K562 (cell line): Measurements from ENCODE around the gene HEMGN. TPM values are rescaled to one million over a fixed set of nuclear protein-coding genes. Genes with fewer than 3 reads are reported as not detected.

Experiments
- CREM ChIP-seq: IDR thresholded peaks from 2 replicates; pipeline ENCODE4 v1.6.1; 2014; ENCODE audit warnings: antibody characterized with exemption, low read depth
- CTBP1 ChIP-seq: fragments of 450-650 bp; IDR thresholded peaks from 2 replicates; pipeline ENCODE4 v1.6.1; 2016; ENCODE audit warnings: borderline replicate concordance
- CTCF ChIP-seq, 3 experiments: IDR thresholded peaks in 2 of 3; conservative IDR thresholded peaks in 1 of 3; 2 replicates each; pipeline ENCODE4 v1.5.1; 2011 to 2012; ENCODE audit warnings: low read length in 3 of 3, mild to moderate bottlenecking in 3 of 3, control low read depth in 2 of 3, improper control_type of control experiment in 1 of 3, inconsistent platforms in 1 of 3, low read depth in 1 of 3, mixed read lengths in 1 of 3, moderate library complexity in 1 of 3; ENCODE audit not compliant: insufficient read depth in 2 of 3
- DPF2 ChIP-seq: fragments of 450-650 bp; IDR thresholded peaks from 2 replicates; pipeline ENCODE4 v1.6.1; 2016
- FOXA1 ChIP-seq: fragments of 450-650 bp; IDR thresholded peaks from 2 replicates; pipeline ENCODE4 v1.6.1; 2016; ENCODE audit warnings: mild to moderate bottlenecking, borderline replicate concordance
- LCOR ChIP-seq: sonication (generic); formaldehyde crosslinking; IDR thresholded peaks from 2 replicates; pipeline ENCODE4 v1.8.0; 2022; ENCODE audit warnings: mild to moderate bottlenecking, missing genetic modification reagents
- MAZ ChIP-seq, 2 experiments: fragments of 450-650 bp in 1 of 2; sonication (generic) in 1 of 2; formaldehyde crosslinking; IDR thresholded peaks in 1 of 2; conservative IDR thresholded peaks in 1 of 2; 2 replicates each; pipeline versions ENCODE4 v1.4.0 to v1.5.0; 2020; ENCODE audit warnings: mild to moderate bottlenecking in 1 of 2, missing genetic modification reagents in 1 of 2
- MXI1 ChIP-seq: IDR thresholded peaks from 2 replicates; pipeline ENCODE4 v1.6.1; 2011; ENCODE audit warnings: low read depth, mild to moderate bottlenecking, improper control_type of control experiment, low read length
- NFRKB ChIP-seq: fragments of 450-650 bp; IDR thresholded peaks from 2 replicates; pipeline ENCODE4 v1.6.1; 2016; ENCODE audit warnings: low read depth
- NUFIP1 ChIP-seq: fragments of 450-650 bp; IDR thresholded peaks from 2 replicates; pipeline ENCODE4 v1.6.1; 2018; ENCODE audit not compliant: partially characterized antibody
- SETDB1 ChIP-seq: IDR thresholded peaks from one replicate; pipeline ENCODE4 v1.6.1; 2012; ENCODE audit warnings: low read length, control low read depth, inconsistent platforms
- TAF7 ChIP-seq: fragments of 450-650 bp; IDR thresholded peaks from 2 replicates; pipeline ENCODE4 v1.6.1; 2016; ENCODE audit warnings: missing genetic modification characterization, missing compliant biosample characterization
- TFAM ChIP-seq: fragments of 250-450 bp; sonication (Bioruptor Pico); conservative IDR thresholded peaks from 2 replicates; pipeline ENCODE4 v1.5.0; 2021; ENCODE audit warnings: mild to moderate bottlenecking, moderate library complexity
- THRA ChIP-seq: fragments of 450-650 bp; IDR thresholded peaks from 2 replicates; pipeline ENCODE4 v1.6.1; 2017; ENCODE audit warnings: mild to moderate bottlenecking, moderate library complexity
- ZC3H4 ChIP-seq: sonication (generic); formaldehyde crosslinking; IDR thresholded peaks from 2 replicates; pipeline ENCODE4 v1.9.0; 2021; ENCODE audit warnings: missing genetic modification reagents, borderline replicate concordance
- ZKSCAN8 ChIP-seq: fragments of 200-800 bp; sonication (Bioruptor generic); IDR thresholded peaks from 2 replicates; pipeline ENCODE4 v1.6.1; 2016; ENCODE audit warnings: missing genetic modification characterization, missing compliant biosample characterization
- ZNF175 ChIP-seq: fragments of 200-800 bp; sonication (Bioruptor generic); IDR thresholded peaks from 2 replicates; pipeline ENCODE4 v1.6.1; 2016; ENCODE audit warnings: low read depth, mild to moderate bottlenecking, missing genetic modification characterization, missing compliant biosample characterization
- ZNF224 ChIP-seq: sonication (generic); formaldehyde crosslinking; IDR thresholded peaks from 2 replicates; pipeline ENCODE4 v1.8.0; 2022; ENCODE audit warnings: mild to moderate bottlenecking, missing genetic modification reagents
- ZNF232 ChIP-seq: sonication (generic); formaldehyde crosslinking; IDR thresholded peaks from 2 replicates; pipeline ENCODE4 v1.8.0; 2022; ENCODE audit warnings: mild to moderate bottlenecking, missing genetic modification reagents
- ZNF408 ChIP-seq: fragments of 250-450 bp; sonication (Bioruptor Pico); IDR thresholded peaks from 2 replicates; pipeline ENCODE4 v1.4.0; 2020; ENCODE audit warnings: low read depth, mild to moderate bottlenecking, moderate library complexity
- ZNF586 ChIP-seq: fragments of 450-650 bp; formaldehyde crosslinking; conservative IDR thresholded peaks from 2 replicates; pipeline ENCODE4 v1.4.0; 2020; ENCODE audit warnings: mild to moderate bottlenecking, moderate library complexity
- polyA plus RNA-seq, 8 experiments: library from polyadenylated mRNA; depleted of rRNA in 4 of 8; stranded (reverse) in 5 of 8; unstranded in 3 of 8; fragments of >200 nt; fragmentation: Nextera tagmentation in 2 of 8; fragmentation: Illumina TruSeq in 1 of 8; extraction: Ambion mirVana in 2 of 8; extraction: Trizol in 1 of 8; gene quantifications; 2 replicates each; pipeline versions ENCODE4 v1.2.1 to v1.2.3, GENCODE V29; 2011 to 2014; ENCODE audit warnings: inconsistent platforms in 1 of 8, missing spikeins in 1 of 8
- total RNA-seq, 7 experiments: library from RNA; depleted of rRNA in 6 of 7; stranded (reverse); fragments of >200 nt in 6 of 7; fragmentation: Illumina TruSeq in 2 of 7; extraction: Trizol in 2 of 7; gene quantifications; 2 replicates each; pipeline versions ENCODE4 v1.2.1 to v1.2.3, GENCODE V29; 2011 to 2021; ENCODE audit warnings: low replicate concordance in 1 of 7
- TF ChIP-seq, protein P1 (sequence below): sonication (generic); formaldehyde crosslinking; IDR thresholded peaks from 2 replicates; pipeline ENCODE4 v1.4.0; 2020; ENCODE audit warnings: mild to moderate bottlenecking, missing genetic modification reagents
- TF ChIP-seq, protein P2 (sequence below): sonication (generic); formaldehyde crosslinking; IDR thresholded peaks from 2 replicates; pipeline ENCODE4 v1.8.0; 2022; ENCODE audit warnings: mild to moderate bottlenecking, missing genetic modification reagents

The HEMGN gene
- total and polyA plus RNA-seq, 9 of the 15 experiments (the other 6 are each of a cell fraction or from before 2014, with no cell fraction given), result 56.3 to 258 (median 137) TPM

DNA sequence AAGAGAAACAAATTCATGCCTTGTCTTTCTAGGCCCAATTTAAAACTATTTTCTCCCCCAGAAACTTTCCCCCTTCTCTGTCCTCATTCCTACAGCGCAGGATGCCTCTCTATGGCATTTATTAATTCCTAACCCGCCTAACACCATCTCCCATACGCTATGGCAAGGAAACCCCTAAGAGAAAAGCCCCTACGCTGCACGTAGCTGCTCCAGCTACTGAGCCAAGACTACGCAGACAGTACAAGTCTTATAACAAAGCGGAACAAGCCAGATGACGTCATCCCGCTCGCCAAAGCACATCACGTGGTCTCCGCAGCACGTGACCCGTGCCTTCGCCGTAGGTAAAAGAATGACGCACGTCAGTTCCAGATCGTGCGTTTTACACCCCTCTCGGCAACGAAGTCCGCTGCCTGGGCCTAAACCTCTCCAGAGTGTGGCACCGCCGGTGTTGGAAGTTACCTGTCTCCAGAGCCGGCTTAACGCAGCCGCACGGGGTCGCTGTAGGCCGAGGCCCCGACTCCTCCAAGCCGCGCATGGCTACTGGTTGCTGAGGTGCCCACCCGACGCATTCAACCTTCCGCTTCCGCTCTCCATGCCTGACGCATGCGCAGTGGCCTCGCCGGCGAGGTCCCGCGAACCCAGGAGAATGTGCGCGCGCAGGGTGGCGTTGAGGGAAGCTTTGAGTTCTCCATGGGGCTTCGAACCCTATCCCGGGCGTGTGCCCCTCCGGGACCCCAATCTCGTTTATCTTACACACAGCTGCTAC, 15.8 kb downstream of the HEMGN start, which contains the start of gene TRMO (continued):
- TF ChIP-seq, protein P1, sequence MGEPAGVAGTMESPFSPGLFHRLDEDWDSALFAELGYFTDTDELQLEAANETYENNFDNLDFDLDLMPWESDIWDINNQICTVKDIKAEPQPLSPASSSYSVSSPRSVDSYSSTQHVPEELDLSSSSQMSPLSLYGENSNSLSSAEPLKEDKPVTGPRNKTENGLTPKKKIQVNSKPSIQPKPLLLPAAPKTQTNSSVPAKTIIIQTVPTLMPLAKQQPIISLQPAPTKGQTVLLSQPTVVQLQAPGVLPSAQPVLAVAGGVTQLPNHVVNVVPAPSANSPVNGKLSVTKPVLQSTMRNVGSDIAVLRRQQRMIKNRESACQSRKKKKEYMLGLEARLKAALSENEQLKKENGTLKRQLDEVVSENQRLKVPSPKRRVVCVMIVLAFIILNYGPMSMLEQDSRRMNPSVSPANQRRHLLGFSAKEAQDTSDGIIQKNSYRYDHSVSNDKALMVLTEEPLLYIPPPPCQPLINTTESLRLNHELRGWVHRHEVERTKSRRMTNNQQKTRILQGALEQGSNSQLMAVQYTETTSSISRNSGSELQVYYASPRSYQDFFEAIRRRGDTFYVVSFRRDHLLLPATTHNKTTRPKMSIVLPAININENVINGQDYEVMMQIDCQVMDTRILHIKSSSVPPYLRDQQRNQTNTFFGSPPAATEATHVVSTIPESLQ, result peak; percentile 17
- TF ChIP-seq LCOR (CRISPR knock-in tag) (peak; percentile 93), MAZ (CRISPR knock-in tag; conservative IDR thresholded peaks at IDR 0.05 in 1 of 2, IDR thresholded peaks at IDR 0.05 in 1 of 2) (peak; percentile 71 to 91; a peak in 3 of 4 replicates), MXI1 (0 out of 2 replicates have a peak, but pooled peaks have one; percentile 60), NUFIP1 (no peak), SETDB1 (peak; percentile 73), CTCF (IDR thresholded peaks at IDR 0.05 in 2 of 3, conservative IDR thresholded peaks at IDR 0.05 in 1 of 3; ENCODE audit: insufficient read depth in 2 of 3, low read depth in 1 of 3, low read length in 3 of 3) (peak; percentile 83 to 95 (median 87)), CREM (peak; percentile 99), ZKSCAN8 (CRISPR knock-in tag) (no peak), FOXA1 (no peak), DPF2 (peak; percentile 72), ZC3H4 (no peak), NFRKB (peak; percentile 95), ZNF175 (CRISPR knock-in tag) (peak; percentile 97), THRA (no peak), TAF7 (tag) (peak; percentile 76), ZNF232 (CRISPR knock-in tag) (no peak), ZNF408 (CRISPR knock-in tag) (peak; percentile 90; the same call in 1 of the 2 replicates), ZNF224 (no peak), TFAM (CRISPR knock-in tag) (no peak), ZNF586 (CRISPR knock-in tag) (no peak), CTBP1 (peak; percentile 94)
- TF ChIP-seq, protein P2, sequence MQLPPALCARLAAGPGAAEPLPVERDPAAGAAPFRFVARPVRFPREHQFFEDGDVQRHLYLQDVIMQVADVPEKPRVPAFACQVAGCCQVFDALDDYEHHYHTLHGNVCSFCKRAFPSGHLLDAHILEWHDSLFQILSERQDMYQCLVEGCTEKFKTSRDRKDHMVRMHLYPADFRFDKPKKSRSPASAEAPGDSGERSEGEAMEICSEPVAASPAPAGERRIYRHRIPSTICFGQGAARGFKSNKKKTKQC (CRISPR knock-in tag), result peak; percentile 93
